Pulmonary artery endothelial cell (primary cell): ENCODE data around the gene STX18. TPM values are rescaled to one million over a fixed set of nuclear protein-coding genes. Genes with fewer than 3 reads are reported as not detected.
"Not testable (repeated sequence)": the region's sequence is repeated elsewhere in the genome, so short reads cannot be mapped to it uniquely, and the experiment has no call there.

Source experiments
- DNase-seq: peaks from one replicate; pipeline ENCODE4 v3.0.0-alpha.2; 2011; ENCODE audit warnings: low read depth, low spot score
- total RNA-seq: library from RNA; depleted of rRNA; stranded (reverse); fragments of >200 nt; gene quantifications from 2 replicates; pipeline ENCODE4 v1.2.3, GENCODE V29; 2014

The STX18 gene
- total RNA-seq, 1 donor from 2014 or later: 24.6 TPM

DNA sequence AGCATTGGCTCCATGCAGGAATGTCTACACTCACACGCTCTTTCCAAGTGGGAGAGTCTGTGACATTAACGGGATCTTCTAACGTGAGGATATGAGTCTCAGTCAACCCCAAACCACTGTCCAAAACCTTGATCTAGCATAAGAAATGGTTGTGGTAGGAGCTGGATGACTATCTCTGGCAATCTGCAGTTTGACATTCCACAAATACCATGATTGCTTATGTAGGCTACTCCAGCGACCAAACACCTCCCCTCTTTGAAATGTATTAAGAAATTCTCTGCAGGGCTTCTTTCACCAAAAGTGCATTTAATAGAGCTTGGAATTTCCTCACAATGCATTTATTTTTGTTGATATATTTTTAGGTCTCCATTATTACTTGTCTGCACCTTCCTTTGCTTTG lies 14.1 kb upstream of the STX18 start:
- no peak for DNase-seq

DNA sequence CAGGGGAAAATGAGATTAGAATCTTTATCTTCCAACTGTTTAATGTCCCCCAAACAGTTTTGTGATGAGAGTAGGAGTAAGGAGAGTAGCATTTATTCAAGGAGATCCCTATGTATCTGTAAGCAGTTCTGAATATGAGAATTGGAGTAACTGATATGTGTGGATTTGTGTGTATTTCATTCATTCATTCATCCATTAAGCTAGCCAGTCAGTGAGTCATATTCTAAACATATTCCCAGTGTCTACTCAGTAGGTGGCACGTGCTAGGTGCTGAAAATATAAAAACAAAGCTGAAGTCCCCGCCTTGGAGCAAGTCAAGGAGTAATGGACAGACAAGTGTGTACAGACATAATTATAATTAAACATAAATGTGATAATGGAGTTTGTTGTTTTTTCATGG lies 12.4 kb upstream of the STX18 start:
- no peak for DNase-seq

- not testable (repeated sequence) for DNase-seq
Measured at GRCh38 chr4:4552042-4552441, 10.2 kb upstream of the STX18 start.

GRCh38 chr4:4550161-4550560 lies 8.3 kb upstream of the STX18 start:
- DNase-seq: not testable (repeated sequence)

DNA sequence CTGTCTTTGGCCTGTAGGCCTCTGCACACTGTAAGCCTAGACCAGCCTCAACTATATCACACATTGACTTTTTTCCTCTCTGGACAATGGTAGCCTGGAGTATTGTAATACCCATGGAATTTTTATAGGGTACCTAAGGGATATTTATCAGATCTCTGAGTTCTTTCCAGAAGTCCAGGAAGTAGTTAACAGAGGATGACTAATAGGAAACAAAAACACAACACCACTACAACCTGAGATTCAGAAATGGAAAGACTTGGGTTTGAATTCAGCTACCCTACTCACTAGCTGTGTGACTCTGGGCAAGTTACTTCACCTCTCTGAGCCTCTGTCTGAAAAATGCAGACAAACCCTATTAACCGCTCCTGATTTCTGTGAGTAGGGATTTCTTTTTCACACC lies 7.7 kb upstream of the STX18 start:
- no peak for DNase-seq

DNA sequence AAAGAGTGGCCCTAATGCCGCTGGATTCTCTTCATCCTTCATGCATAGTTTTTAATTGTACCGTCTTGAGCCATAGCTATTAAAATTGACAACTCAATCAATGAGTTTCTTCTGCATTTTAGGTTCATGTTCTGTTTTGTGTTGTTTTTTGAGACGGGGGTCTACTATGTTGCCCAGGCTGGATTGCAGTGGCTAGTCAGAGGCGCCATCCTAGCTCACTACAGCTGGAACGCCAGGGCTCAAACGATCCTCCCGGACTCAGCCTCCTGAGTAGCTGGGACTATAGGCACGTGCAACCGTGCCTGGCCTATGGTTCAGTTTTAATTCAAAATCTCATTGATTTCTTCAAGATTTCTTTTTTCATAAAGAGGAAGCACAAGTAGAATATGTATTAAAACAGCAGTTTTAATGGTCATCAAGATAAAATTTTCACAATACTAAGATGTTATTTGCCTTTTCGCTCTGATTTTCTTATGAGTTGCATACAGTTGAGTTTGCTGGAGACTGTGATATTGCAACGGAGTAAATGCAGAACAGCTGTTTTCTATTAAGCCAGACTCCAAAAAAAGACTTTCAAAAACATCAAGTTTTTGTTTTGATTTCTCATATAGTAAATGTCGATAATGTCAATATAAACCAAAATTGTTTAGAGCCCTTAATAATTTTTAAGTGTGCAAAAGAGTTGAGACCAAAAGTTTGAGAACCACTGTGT lies 1.1 kb upstream of the STX18 start:
- no peak for DNase-seq

DNA sequence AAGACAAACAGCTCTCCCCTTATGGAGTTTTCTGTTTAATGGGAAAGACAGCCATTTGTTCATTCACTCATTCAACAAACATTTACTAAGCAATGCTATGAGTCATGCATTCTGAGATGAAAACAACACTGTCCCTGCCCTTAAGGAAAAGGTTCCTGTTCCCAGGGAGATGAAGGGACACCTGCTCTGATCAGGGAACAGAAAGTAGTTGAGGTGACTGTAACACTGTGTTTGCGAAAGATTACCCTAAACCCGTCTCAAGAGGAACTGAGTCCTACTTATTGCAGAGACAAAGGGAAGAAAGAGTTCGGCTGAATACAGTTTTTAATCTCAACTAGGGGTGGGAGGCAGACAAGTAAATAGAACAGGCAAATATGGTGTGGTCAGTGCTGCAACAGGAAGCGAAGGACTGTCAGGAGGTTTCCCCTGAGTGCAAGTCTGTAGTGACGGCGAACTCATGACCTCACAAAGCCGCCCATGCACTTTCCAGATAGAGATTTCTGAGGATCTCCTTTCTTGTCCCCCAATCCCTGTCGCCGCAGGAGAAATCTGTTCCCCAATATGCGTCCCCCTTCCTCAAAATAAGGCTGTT lies 712 bp downstream of the STX18 start:
- no peak for DNase-seq

GRCh38 chr4:4539481-4539880 lies 2.4 kb downstream of the STX18 start:
- DNase-seq: no peak

DNA sequence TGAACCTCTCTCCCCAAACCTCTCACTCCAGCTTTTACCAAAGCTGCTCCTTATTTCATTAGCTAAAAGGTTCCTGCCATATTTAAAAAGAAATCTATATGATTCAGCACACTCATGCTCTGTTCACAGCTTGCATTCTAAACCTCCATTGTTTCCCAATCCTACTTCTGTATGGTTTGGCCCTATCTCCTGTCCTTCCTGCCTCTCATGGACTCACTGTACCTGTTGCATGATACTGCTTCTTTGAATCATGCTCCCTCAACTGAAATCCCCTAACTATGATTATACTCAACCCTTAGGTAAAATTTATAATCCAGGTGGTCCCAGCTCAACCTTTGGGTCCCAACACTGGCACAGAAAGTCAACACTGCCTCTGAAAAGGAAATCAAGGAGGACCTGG lies 6.3 kb downstream of the STX18 start:
- no peak for DNase-seq

- no peak for DNase-seq
Measured at GRCh38 chr4:4534515-4535145, 7.2 kb downstream of the STX18 start.

GRCh38 chr4:4533461-4534169 lies 8.2 kb downstream of the STX18 start:
- DNase-seq: no peak

DNA sequence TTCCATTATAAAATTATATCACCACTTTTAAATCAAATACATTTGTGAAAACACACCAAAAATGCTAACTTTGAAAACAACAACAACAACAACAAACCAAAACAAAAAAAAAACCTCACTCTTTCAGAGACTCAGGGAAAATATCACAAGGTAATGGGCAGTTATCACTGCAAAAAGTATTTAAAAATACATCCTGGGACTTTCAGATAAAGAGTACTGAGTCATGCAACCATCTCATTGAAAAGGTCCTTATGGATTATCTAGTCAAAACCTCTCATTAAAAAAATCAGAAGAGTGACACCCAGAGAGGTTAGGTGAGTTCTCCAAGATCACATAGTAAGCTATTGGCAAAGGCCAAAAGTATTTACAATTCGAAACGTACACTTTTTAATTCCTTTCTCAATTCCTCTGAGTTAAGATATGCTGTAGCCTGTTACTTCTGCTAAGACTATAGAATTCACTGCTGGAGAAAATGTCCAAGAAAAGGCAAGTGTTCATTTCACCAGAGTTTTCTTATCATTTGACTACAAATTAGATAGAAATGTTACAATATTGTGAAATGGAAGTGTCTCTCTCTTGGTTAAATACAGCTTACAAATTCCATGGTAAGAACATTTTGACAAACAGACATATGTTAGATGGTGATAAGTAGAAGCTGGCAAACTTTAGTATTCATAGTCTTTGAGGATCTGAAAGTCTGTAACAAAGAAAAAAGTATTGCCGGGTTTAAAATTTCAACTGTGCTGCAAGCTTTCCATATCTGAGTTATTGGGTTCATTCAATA lies 9.3 kb downstream of the STX18 start:
- DNase-seq: no peak

GRCh38 chr4:4529392-4529791 lies 12.5 kb downstream of the STX18 start:
- no peak for DNase-seq

GRCh38 chr4:4526401-4526800 lies 15.4 kb downstream of the STX18 start:
- DNase-seq: no peak

DNA sequence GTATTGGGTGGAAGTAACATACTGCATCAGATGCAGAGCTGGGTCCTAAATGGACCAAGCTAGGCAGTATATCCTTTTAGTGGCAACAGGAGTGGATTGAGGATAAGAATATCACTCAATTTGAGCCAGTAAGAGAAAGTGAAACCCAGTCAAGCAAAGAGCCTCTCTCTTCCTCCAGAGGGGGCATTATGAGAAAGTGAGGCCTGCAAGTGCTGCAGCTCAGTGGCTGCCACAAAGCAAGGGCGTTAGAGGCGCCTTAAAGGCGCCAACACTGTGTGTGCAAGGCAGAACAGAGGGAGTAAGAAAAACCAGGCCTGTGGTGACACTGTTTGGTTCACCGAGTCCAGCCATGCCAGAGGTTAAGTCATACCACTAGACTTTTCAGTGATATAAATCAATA lies 17.5 kb downstream of the STX18 start:
- DNase-seq: no peak

GRCh38 chr4:4521731-4522130 lies 20.1 kb downstream of the STX18 start:
- DNase-seq: no peak

DNA sequence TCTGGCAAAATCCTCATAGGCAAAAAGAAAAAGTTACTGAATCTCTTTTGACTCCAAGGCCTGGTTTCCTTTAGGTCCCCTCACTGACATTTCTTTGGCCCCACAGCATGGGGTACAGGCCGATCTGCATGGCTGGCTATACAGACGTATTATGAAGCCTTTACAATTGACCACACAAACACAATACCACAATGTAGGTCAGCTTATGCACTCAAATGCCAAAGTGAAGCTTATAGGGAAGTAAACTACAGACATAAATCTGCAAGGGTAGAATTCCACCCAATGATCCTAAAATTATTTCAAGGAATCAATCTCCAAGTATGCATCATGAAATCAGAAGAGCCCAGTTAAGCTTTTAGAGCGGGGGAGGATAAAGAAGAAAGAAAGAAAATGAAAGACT lies 20.7 kb downstream of the STX18 start:
- DNase-seq: no peak

DNA sequence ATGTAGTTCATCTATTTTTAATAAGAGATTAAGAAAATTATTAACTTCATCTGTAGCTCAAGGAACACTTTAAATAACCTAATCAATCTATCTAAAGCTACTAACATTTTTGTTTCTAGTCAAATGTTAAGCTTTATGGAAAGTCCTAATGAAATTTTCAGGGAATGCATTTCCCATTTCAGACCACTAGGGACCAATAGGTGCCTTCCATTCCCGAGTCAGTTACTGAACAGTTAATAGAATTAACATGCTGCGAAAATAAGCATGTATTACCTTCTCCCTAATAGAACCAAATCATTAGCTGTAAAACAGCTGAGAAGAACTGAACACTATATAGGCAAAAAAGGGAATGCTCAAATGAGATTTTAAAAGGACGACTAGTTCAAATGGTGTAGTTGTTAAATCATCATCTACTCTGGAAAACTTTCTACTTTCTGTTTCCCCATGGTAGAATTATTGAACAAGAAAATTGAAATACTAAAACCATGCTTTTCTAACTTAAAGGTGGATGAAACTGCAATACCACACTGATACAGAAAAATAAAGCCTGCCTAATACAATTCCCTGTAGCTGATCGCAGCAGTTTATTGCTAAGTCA lies 22.5 kb downstream of the STX18 start:
- no peak for DNase-seq

DNA sequence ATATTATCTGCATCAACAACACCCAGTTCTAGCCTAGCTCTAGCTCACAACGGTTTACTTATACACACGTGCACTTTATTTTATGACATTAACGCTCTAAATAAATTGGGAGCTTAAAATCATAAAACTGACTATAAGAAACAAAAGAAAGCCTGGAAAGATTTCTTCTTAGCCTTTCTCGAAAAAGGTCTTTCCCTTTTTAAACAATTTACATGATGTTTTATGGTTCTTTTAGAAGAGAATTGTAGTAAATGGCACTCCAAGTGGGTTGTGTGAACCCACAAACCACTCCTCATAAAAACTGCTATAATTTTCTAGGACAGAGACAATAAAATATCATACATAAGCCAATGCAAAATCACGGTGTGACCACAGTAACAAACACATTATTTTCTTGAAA lies 23.1 kb downstream of the STX18 start:
- DNase-seq: no peak

- no peak for DNase-seq
Measured at GRCh38 chr4:4514786-4515185, 27.1 kb downstream of the STX18 start.

GRCh38 chr4:4512282-4512681 lies 29.6 kb downstream of the STX18 start:
- DNase-seq: no peak
